ENCODE results near the gene CEP170B. TPM values are rescaled to one million over a fixed set of nuclear protein-coding genes. Genes with fewer than 3 reads are reported as not detected.

CEP170B gene
- total and polyA plus RNA-seq, 2 donors (not counting 3 experiments of a cell fraction or from before 2014, with no cell fraction given) = 13.9 to 38.6 TPM

DNA sequence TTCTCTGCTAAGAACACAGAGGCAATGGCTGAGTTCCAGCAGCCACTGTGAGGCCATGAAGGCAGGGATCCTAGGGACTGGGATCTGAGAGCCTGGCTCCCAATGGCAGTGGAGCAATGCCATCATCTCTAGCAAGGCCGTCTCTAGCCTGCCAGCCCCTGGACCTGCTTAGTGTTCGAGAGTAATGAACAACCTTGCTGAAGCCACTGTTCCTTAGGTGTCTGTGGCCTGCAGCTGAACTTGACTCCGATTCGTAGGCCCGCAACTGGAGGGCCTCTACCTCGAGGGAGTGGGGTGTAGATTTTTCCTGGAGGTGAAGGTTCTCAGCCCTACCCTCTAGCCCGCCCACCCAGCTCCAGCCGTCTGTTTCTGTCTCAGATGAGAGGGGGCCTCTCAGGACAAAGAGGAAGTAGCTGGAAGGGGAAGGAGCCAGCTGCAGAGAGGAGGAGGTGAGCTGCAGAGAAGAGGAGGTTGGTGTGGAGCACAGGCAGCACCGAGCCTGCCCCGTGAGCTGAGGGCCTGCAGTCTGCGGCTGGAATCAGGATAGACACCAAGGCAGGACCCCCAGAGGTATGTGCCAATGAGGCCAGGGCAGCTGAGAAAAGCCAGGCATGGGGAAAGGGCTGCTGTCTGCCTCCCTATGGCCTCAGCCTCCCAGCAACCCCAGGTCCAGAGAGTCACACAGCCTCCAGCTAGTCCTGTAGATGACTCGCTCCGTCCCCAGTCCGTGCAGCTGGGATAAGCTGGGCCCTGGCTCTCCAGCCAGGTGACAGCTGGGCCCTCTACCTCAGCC, 59.5 kb downstream of the CEP170B start, which contains the start of gene PLD4:
PLD4 (plus strand) TSS at position 459 of the 793 bp plus-strand sequence. CDS start 2,262 bp downstream, outside the sequence.
- dilution Hi-C loops (cut with MboI; ENCODE audit: extremely low pct_ligation_motif_present, low sequenced_read_pairs) = no loop called here
- Histone ChIP-seq H3K27ac (ENCODE audit: insufficient read depth, low read depth, low read length) (no peak within 1 kb of the TSS), H4K20me1 (replicated peaks; ENCODE audit: control insufficient read depth, extremely low read depth, insufficient read depth, low read length) (no peaks in the 10 kb centered on the region)

More for the DNA sequence above, 59.5 kb downstream of the CEP170B start, which contains the start of gene PLD4:
- Histone ChIP-seq H3K4me1 (ENCODE audit: control insufficient read depth, extremely low read depth, insufficient read depth, low read length) (no peaks in the 10 kb centered on the region), H2AFZ (ENCODE audit: low read depth, low read length) (no peak within 1 kb of the TSS), H3K27me3 (ENCODE audit: control insufficient read depth in 2 of 2, insufficient read depth in 2 of 2, low read length in 2 of 2) (no peaks in the 10 kb centered on the region), H3K9me3 (replicated peaks; ENCODE audit: control insufficient read depth, insufficient read depth, low read length) (no peaks in the 10 kb centered on the region), H3K36me3 (ENCODE audit: control insufficient read depth in 2 of 2, extremely low read depth in 1 of 2, insufficient read depth in 2 of 2, low read length in 2 of 2) (no peaks in the 10 kb centered on the region), H3K9me1 (replicated peaks; ENCODE audit: control insufficient read depth, extremely low read depth, insufficient read depth, low read length) (no peaks in the 10 kb centered on the region), H3K9ac (replicated peaks; ENCODE audit: extremely low read depth, insufficient read depth, low read length) (no peak within 1 kb of the TSS), H3K4me3 (replicated peaks in 1 of 3; ENCODE audit: insufficient read depth in 1 of 3, low read depth in 1 of 3, low read length in 3 of 3) (no peak within 1 kb of the TSS), H3K4me2 (ENCODE audit: insufficient read depth, low read length) (no peak within 1 kb of the TSS), H3K79me2 (ENCODE audit: control insufficient read depth, insufficient read depth, low read length) (no peaks in the 10 kb centered on the region)
- DNase-seq (ENCODE audit: low read depth, low spot score) = no peak
- intact Hi-C loops (cut with micrococcal nuclease) = no loop called here
- BruUV-seq (replicated peaks) = no TSS peak
- TF ChIP-seq JUN (IDR thresholded peaks at IDR 0.05; ENCODE audit: borderline replicate concordance, insufficient read depth, insufficient read length, low read depth) (no peak), EZH2 (IDR thresholded peaks at IDR 0.05; ENCODE audit: borderline replicate concordance, low read depth, low read length, severe bottlenecking) (no peak), POLR2AphosphoS5 (IDR thresholded peaks at IDR 0.05; ENCODE audit: insufficient read depth, low read depth, low read length) (no peak)
- TF ChIP-seq, protein P1, sequence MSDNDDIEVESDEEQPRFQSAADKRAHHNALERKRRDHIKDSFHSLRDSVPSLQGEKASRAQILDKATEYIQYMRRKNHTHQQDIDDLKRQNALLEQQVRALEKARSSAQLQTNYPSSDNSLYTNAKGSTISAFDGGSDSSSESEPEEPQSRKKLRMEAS (IDR thresholded peaks at IDR 0.05; ENCODE audit: insufficient read depth, insufficient read length) = no peak
- TF ChIP-seq, protein P2, sequence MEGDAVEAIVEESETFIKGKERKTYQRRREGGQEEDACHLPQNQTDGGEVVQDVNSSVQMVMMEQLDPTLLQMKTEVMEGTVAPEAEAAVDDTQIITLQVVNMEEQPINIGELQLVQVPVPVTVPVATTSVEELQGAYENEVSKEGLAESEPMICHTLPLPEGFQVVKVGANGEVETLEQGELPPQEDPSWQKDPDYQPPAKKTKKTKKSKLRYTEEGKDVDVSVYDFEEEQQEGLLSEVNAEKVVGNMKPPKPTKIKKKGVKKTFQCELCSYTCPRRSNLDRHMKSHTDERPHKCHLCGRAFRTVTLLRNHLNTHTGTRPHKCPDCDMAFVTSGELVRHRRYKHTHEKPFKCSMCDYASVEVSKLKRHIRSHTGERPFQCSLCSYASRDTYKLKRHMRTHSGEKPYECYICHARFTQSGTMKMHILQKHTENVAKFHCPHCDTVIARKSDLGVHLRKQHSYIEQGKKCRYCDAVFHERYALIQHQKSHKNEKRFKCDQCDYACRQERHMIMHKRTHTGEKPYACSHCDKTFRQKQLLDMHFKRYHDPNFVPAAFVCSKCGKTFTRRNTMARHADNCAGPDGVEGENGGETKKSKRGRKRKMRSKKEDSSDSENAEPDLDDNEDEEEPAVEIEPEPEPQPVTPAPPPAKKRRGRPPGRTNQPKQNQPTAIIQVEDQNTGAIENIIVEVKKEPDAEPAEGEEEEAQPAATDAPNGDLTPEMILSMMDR (IDR thresholded peaks at IDR 0.05; ENCODE audit: extremely low read depth in 1 of 2, insufficient read depth in 1 of 2, low read depth in 1 of 2, low read length in 2 of 2) = no peak
- POLR2A ChIA-PET = no interaction called here
- no peak for FAIRE-seq
- CTCF ChIA-PET = interaction anchor here (1.3 to 1.5 kb wide), 2 partner anchors 9 to 29 kb away, joined by 3 to 5 read pairs; no protein-coding TSS in a partner anchor
